SK-N-SH (cell line): ENCODE data around the gene VPS9D1. TPM values are rescaled to one million over a fixed set of nuclear protein-coding genes. Genes with fewer than 3 reads are reported as not detected.

Experiments used
- CTCF ChIA-PET: fragments of 300-600, 350-600 bp; formaldehyde crosslinking; extraction: SDS; loops from one replicate; lab custom pipeline; 2021; lab: Yijun Ruan, JAX
- POLR2A ChIA-PET: fragments of 350-600 bp; sonication (Branson Sonifier 250); formaldehyde crosslinking; extraction: SDS; loops from one replicate; lab custom pipeline; 2020; ENCODE audit warnings: antibody characterized with exemption, inconsistent platforms; lab: Yijun Ruan, JAX
- DNase-seq: peaks from one replicate; pipeline ENCODE4 v3.0.0; 2012
- H2AFZ ChIP-seq: fragments of 200-600 bp; sonication (generic); 2 replicates; pipeline ENCODE4 v1.8.1; 2016; ENCODE audit warnings: antibody characterized with exemption, mild to moderate bottlenecking, low read depth
- H3F3A ChIP-seq: fragments of 200-600 bp; sonication (generic); replicated peaks from 2 replicates; pipeline ENCODE3; 2016; ENCODE audit warnings: antibody characterized with exemption, mild to moderate bottlenecking; ENCODE audit not compliant: insufficient read depth
- H3K27ac ChIP-seq, 2 experiments: fragments of 200-500 bp in 1 of 2; fragments of 200-600 bp in 1 of 2; sonication (Bioruptor generic) in 1 of 2; sonication (generic), shearing (Covaris generic) in 1 of 2; 2 replicates each; pipeline versions ENCODE4 v1.5.1 to v1.6.1; 2014 to 2016; ENCODE audit warnings: low read depth in 2 of 2, inconsistent platforms in 1 of 2, low read length in 1 of 2, mild to moderate bottlenecking in 1 of 2, mixed read lengths in 1 of 2
- H3K27me3 ChIP-seq: fragments of 200-600 bp; sonication (generic), shearing (Covaris generic); 2 replicates; pipeline ENCODE4 v1.6.1; 2016; ENCODE audit warnings: mixed run types; ENCODE audit not compliant: insufficient read depth
- H3K36me3 ChIP-seq, 2 experiments: fragments of 200-500 bp in 1 of 2; fragments of 200-600 bp in 1 of 2; sonication (Bioruptor generic) in 1 of 2; sonication (generic) in 1 of 2; replicated peaks in 1 of 2; 2 replicates each; pipeline versions ENCODE3 to v1.5.1; 2014 to 2016; ENCODE audit warnings: low read length in 1 of 2, mild to moderate bottlenecking in 1 of 2; ENCODE audit not compliant: insufficient read depth in 2 of 2, control insufficient read depth in 1 of 2
- H3K4me1 ChIP-seq, 2 experiments: fragments of 200-500 bp in 1 of 2; fragments of 200-600 bp in 1 of 2; sonication (Bioruptor generic) in 1 of 2; sonication (generic), shearing (Covaris generic) in 1 of 2; 2 replicates each; pipeline versions ENCODE4 v1.5.1 to v1.6.1; 2014 to 2016; ENCODE audit warnings: low read depth in 1 of 2, low read length in 1 of 2, mixed run types in 1 of 2; ENCODE audit not compliant: insufficient read depth in 2 of 2, control insufficient read depth in 1 of 2
- H3K4me2 ChIP-seq: fragments of 200-600 bp; sonication (generic), shearing (Covaris generic); 2 replicates; pipeline ENCODE4 v1.6.1; 2017; ENCODE audit warnings: mixed run types
- H3K4me3 ChIP-seq, 2 experiments: fragments of 200-500 bp in 1 of 2; fragments of 200-600 bp in 1 of 2; sonication (Bioruptor generic) in 1 of 2; sonication (generic), shearing (Covaris generic) in 1 of 2; 2 replicates each; pipeline versions ENCODE4 v1.5.1 to v1.8.1; 2014 to 2016; ENCODE audit warnings: low read depth in 2 of 2, inconsistent platforms in 1 of 2, low read length in 1 of 2, mild to moderate bottlenecking in 1 of 2, mixed read lengths in 1 of 2, moderate library complexity in 1 of 2
- H3K79me2 ChIP-seq: fragments of 200-600 bp; sonication (generic); 2 replicates; pipeline ENCODE4 v1.8.1; 2017; ENCODE audit warnings: mild to moderate bottlenecking; ENCODE audit not compliant: insufficient read depth
- H3K9ac ChIP-seq: fragments of 200-600 bp; sonication (generic); 2 replicates; pipeline ENCODE4 v1.6.1; 2017; ENCODE audit warnings: mixed run types
- H3K9me2 ChIP-seq: fragments of 200-600 bp; sonication (generic); 2 replicates; pipeline ENCODE4 v1.6.1; 2017; ENCODE audit warnings: mixed run types
- H3K9me3 ChIP-seq: fragments of 200-600 bp; sonication (generic); 2 replicates; pipeline ENCODE4 v1.6.1; 2017; ENCODE audit warnings: mixed run types, mild to moderate bottlenecking, moderate library complexity
- H4K20me1 ChIP-seq: fragments of 200-600 bp; sonication (generic); 2 replicates; pipeline ENCODE4 v1.6.1; 2017; ENCODE audit warnings: mild to moderate bottlenecking, mixed run types; ENCODE audit not compliant: insufficient read depth
- ELF1 ChIP-seq: IDR thresholded peaks from 2 replicates; pipeline ENCODE4 v1.4.0; 2012
- EZH2phosphoT487 ChIP-seq: fragments of 200-600 bp; sonication (generic); IDR thresholded peaks from 2 replicates; pipeline ENCODE4 v1.6.1; 2017; ENCODE audit warnings: low read depth, mixed run types, mild to moderate bottlenecking, antibody characterized with exemption, moderate library complexity, borderline replicate concordance
- FOXJ3 ChIP-seq: sonication (generic); formaldehyde crosslinking; IDR thresholded peaks from 2 replicates; pipeline ENCODE4 v1.5.1; 2020; ENCODE audit warnings: mild to moderate bottlenecking, missing genetic modification reagents
- FOXM1 ChIP-seq: IDR thresholded peaks from 2 replicates; pipeline ENCODE4 v1.4.0; 2012; ENCODE audit warnings: low read depth, mild to moderate bottlenecking
- MEF2A ChIP-seq: IDR thresholded peaks from 2 replicates; pipeline ENCODE4 v1.4.0; 2012; ENCODE audit warnings: low read depth, borderline replicate concordance
- NFIC ChIP-seq: IDR thresholded peaks from 2 replicates; pipeline ENCODE4 v1.4.0; 2012; ENCODE audit warnings: borderline replicate concordance
- NRF1 ChIP-seq: IDR thresholded peaks from 2 replicates; pipeline ENCODE4 v1.6.1; 2012; ENCODE audit warnings: low read depth, mild to moderate bottlenecking, low read length
- RFX5 ChIP-seq: IDR thresholded peaks from 2 replicates; pipeline ENCODE4 v1.6.1; 2012; ENCODE audit warnings: mild to moderate bottlenecking, improper control_type of control experiment, low read length
- TCF12 ChIP-seq: IDR thresholded peaks from 2 replicates; pipeline ENCODE4 v1.4.0; 2012
- TEAD4 ChIP-seq: IDR thresholded peaks from 2 replicates; pipeline ENCODE4 v1.4.0; 2012; ENCODE audit warnings: mild to moderate bottlenecking, borderline replicate concordance; ENCODE audit not compliant: insufficient read depth
- YY1 ChIP-seq: IDR thresholded peaks from 2 replicates; pipeline ENCODE4 v1.4.0; 2012; ENCODE audit warnings: low read depth, mild to moderate bottlenecking
- WGBS: methylation state at CpG from one replicate; pipeline ENCODE4 v1.1.6; 2017; ENCODE audit warnings: low lambda C conversion rate; 5-methylcytosine and 5-hydroxymethylcytosine counted together
- polyA plus RNA-seq, 3 experiments: library from polyadenylated mRNA; depleted of rRNA; stranded (reverse); fragments of >200 nt; gene quantifications; 2 replicates each; pipeline ENCODE4 v1.2.3, GENCODE V29; 2012
- TF ChIP-seq, protein P1 (sequence below): IDR thresholded peaks from 2 replicates; pipeline ENCODE4 v1.4.0; 2012; ENCODE audit warnings: low read depth, borderline replicate concordance
- TF ChIP-seq, protein P2 (sequence below): fragments of 150-350 bp; IDR thresholded peaks from 2 replicates; pipeline ENCODE4 v1.6.1; 2017; ENCODE audit warnings: antibody characterized with exemption, low read length, low read depth, borderline replicate concordance
- TF ChIP-seq, protein P3 (sequence below): IDR thresholded peaks from 2 replicates; pipeline ENCODE4 v1.4.0; 2012; ENCODE audit warnings: low read depth, borderline replicate concordance
- TF ChIP-seq, protein P4 (sequence below): IDR thresholded peaks from 2 replicates; pipeline ENCODE4 v1.4.0; 2012; ENCODE audit warnings: low read depth
- TF ChIP-seq, protein P5 (sequence below): fragments of 150-350 bp; IDR thresholded peaks from 2 replicates; pipeline ENCODE4 v1.6.1; 2016; ENCODE audit warnings: mild to moderate bottlenecking, low read depth, low read length

VPS9D1 gene
- polyA plus RNA-seq, 1 of the 3 experiments (the other 2 are of a cell fraction) = 10.1 TPM

DNA sequence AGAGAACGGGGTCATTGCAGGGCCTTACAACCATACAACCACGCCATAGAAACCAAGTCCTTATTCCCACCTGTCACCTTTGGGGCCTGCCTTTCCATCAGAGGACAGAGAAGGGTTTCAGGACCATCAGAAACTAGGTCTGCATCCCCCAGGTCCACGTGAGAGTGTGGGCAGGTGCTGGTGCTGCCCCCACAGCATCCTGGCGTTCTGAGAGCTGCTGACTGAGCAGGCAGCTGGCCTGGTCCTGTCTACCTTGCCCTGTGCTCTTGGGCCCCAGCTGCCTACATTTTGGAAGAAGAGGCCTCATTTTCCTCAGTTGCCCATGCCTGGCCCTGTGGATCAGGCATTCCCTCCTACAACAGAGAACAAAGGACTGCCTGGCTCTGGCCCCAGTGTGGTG, 22.2 kb upstream of the VPS9D1 start:
- ChIA-PET POLR2A (no interaction called here), CTCF (no interaction called here)

More for the DNA sequence above, 22.2 kb upstream of the VPS9D1 start:
- Histone ChIP-seq H3K9ac (no peak overlapping the region), H3K9me3 (no peaks in the 10 kb centered on the region), H2AFZ (no peak overlapping the region), H3K27ac (no peak overlapping the region), H3K27me3 (no peaks in the 10 kb centered on the region), H3K4me1 (no peaks in the 10 kb centered on the region; a peak in 1 of 4 replicates), H3K4me3 (no peak overlapping the region), H3K79me2 (no peaks in the 10 kb centered on the region), H3K36me3 (peaks cover 15 to 38% of the 10 kb centered on the region in 2 experiments), H3K9me2 (no peaks in the 10 kb centered on the region), H3K4me2 (no peak overlapping the region), H3F3A (peaks cover 10% of the 10 kb centered on the region), H4K20me1 (no peaks in the 10 kb centered on the region)
- DNase-seq = no peak
- 95% methylated on average over 4 of the region's 4 CpGs for WGBS
- TF ChIP-seq, protein P1, sequence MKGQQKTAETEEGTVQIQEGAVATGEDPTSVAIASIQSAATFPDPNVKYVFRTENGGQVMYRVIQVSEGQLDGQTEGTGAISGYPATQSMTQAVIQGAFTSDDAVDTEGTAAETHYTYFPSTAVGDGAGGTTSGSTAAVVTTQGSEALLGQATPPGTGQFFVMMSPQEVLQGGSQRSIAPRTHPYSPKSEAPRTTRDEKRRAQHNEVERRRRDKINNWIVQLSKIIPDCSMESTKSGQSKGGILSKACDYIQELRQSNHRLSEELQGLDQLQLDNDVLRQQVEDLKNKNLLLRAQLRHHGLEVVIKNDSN = no peak
- TF ChIP-seq NFIC (no peak), FOXM1 (no peak), FOXJ3 (no peak), RFX5 (no peak), NRF1 (no peak), YY1 (no peak), TCF12 (no peak), ELF1 (no peak), TEAD4 (no peak), EZH2phosphoT487 (no peak), MEF2A (no peak)
- TF ChIP-seq, protein P2, sequence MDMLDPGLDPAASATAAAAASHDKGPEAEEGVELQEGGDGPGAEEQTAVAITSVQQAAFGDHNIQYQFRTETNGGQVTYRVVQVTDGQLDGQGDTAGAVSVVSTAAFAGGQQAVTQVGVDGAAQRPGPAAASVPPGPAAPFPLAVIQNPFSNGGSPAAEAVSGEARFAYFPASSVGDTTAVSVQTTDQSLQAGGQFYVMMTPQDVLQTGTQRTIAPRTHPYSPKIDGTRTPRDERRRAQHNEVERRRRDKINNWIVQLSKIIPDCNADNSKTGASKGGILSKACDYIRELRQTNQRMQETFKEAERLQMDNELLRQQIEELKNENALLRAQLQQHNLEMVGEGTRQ = no peak
- TF ChIP-seq, protein P3, sequence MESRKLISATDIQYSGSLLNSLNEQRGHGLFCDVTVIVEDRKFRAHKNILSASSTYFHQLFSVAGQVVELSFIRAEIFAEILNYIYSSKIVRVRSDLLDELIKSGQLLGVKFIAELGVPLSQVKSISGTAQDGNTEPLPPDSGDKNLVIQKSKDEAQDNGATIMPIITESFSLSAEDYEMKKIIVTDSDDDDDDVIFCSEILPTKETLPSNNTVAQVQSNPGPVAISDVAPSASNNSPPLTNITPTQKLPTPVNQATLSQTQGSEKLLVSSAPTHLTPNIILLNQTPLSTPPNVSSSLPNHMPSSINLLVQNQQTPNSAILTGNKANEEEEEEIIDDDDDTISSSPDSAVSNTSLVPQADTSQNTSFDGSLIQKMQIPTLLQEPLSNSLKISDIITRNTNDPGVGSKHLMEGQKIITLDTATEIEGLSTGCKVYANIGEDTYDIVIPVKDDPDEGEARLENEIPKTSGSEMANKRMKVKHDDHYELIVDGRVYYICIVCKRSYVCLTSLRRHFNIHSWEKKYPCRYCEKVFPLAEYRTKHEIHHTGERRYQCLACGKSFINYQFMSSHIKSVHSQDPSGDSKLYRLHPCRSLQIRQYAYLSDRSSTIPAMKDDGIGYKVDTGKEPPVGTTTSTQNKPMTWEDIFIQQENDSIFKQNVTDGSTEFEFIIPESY = no peak
- TF ChIP-seq, protein P4, sequence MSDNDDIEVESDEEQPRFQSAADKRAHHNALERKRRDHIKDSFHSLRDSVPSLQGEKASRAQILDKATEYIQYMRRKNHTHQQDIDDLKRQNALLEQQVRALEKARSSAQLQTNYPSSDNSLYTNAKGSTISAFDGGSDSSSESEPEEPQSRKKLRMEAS = no peak
- TF ChIP-seq, protein P5, sequence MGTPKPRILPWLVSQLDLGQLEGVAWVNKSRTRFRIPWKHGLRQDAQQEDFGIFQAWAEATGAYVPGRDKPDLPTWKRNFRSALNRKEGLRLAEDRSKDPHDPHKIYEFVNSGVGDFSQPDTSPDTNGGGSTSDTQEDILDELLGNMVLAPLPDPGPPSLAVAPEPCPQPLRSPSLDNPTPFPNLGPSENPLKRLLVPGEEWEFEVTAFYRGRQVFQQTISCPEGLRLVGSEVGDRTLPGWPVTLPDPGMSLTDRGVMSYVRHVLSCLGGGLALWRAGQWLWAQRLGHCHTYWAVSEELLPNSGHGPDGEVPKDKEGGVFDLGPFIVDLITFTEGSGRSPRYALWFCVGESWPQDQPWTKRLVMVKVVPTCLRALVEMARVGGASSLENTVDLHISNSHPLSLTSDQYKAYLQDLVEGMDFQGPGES = no peak
